HUES6 (cell line): ENCODE results near the gene MIB1.

Experiments used
- H3K27ac ChIP-seq: 2 replicates; pipeline ENCODE4 v1.7.0; 2013; ENCODE audit warnings: low read depth, mild to moderate bottlenecking, low read length, inconsistent platforms
- H3K27me3 ChIP-seq: 2 replicates; pipeline ENCODE4 v1.6.1; 2013; ENCODE audit warnings: low read length; ENCODE audit not compliant: control insufficient read depth, insufficient read depth
- H3K36me3 ChIP-seq: 2 replicates; pipeline ENCODE4 v1.6.1; 2013; ENCODE audit warnings: low read length; ENCODE audit not compliant: control insufficient read depth, insufficient read depth
- H3K4me1 ChIP-seq: 2 replicates; pipeline ENCODE4 v1.6.1; 2013; ENCODE audit warnings: low read length; ENCODE audit not compliant: control insufficient read depth, insufficient read depth
- H3K4me3 ChIP-seq: 2 replicates; pipeline ENCODE4 v1.5.1; 2013; ENCODE audit warnings: low read depth, low read length
- H3K9ac ChIP-seq: one replicate; pipeline ENCODE4 v1.6.1; 2013; ENCODE audit warnings: mild to moderate bottlenecking, low read length
- H3K9me3 ChIP-seq: 2 replicates; pipeline ENCODE4 v1.6.1; 2013; ENCODE audit warnings: low read depth, low read length; ENCODE audit not compliant: control insufficient read depth, insufficient read depth

Gene MIB1

GRCh38 chr18:21894619-21895367 lies 154.2 kb downstream of the MIB1 start:
- no peaks in the 10 kb centered on the region for H3K27me3 ChIP-seq
- H3K4me1 ChIP-seq: peaks cover 5% of the 10 kb centered on the region; the same call in 1 of the 2 replicates
- H3K9me3 ChIP-seq: no peaks in the 10 kb centered on the region

GRCh38 chr18:21896732-21897336 lies 156.2 kb downstream of the MIB1 start:
- H3K27me3 ChIP-seq: no peaks in the 10 kb centered on the region
- no peak overlapping the region for H3K9ac ChIP-seq
- H3K9me3 ChIP-seq: no peaks in the 10 kb centered on the region
- no peak overlapping the region for H3K27ac ChIP-seq
- H3K4me3 ChIP-seq: peak overlapping the region; percentile 32
- no peaks in the 10 kb centered on the region for H3K36me3 ChIP-seq
- H3K4me1 ChIP-seq: peaks cover 5% of the 10 kb centered on the region; the same call in 1 of the 2 replicates

More at GRCh38 chr18:21894619-21895367, 154.2 kb downstream of the MIB1 start:
- Histone ChIP-seq H3K36me3 (no peaks in the 10 kb centered on the region), H3K9ac (no peak overlapping the region), H3K4me3 (no peak overlapping the region), H3K27ac (no peak overlapping the region)

- no peaks in the 10 kb centered on the region for H3K27me3 ChIP-seq
Measured at GRCh38 chr18:21897811-21898210, 157.2 kb downstream of the MIB1 start.

GRCh38 chr18:21900605-21901352 lies 160.2 kb downstream of the MIB1 start:
- H3K4me1 ChIP-seq: peaks cover 5% of the 10 kb centered on the region; the same call in 1 of the 2 replicates
- H3K4me3 ChIP-seq: no peak overlapping the region
- H3K36me3 ChIP-seq: no peaks in the 10 kb centered on the region
- H3K27me3 ChIP-seq: no peaks in the 10 kb centered on the region
- H3K9ac ChIP-seq: no peak overlapping the region
- H3K9me3 ChIP-seq: no peaks in the 10 kb centered on the region
- no peak overlapping the region for H3K27ac ChIP-seq

More at GRCh38 chr18:21897811-21898210, 157.2 kb downstream of the MIB1 start:
- Histone ChIP-seq H3K4me1 (peaks cover 5% of the 10 kb centered on the region; the same call in 1 of the 2 replicates), H3K9ac (no peak overlapping the region), H3K9me3 (no peaks in the 10 kb centered on the region), H3K4me3 (no peak overlapping the region), H3K36me3 (no peaks in the 10 kb centered on the region), H3K27ac (no peak overlapping the region)

DNA sequence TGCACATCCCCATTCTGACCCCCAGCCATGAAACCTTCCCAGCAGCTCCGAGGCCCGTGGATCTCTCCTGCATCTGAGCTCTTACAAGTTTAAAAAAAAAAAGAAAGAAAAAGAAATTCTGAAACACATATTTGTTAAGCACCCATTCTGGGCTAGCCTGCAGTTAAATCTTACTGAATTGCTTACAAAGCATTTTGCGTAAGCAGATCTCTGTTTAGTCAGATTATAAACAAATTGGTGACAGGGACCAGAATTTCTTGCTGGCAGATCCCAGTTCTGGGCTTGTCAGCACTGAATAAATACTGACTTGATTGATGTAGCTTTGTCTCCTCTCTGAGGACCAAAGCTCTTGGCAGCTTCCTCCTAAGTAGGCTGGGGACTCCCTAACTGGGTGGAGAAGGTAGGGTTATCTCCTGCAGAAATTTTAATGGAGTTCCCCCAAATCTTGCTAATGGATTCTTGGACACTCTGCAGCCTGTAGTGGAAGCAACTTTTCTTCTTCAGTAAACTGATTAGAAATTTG lies 160.9 kb downstream of the MIB1 start:
- Histone ChIP-seq H3K4me3 (no peak overlapping the region), H3K27ac (no peak overlapping the region), H3K9ac (no peak overlapping the region), H3K27me3 (no peaks in the 10 kb centered on the region), H3K36me3 (no peaks in the 10 kb centered on the region), H3K9me3 (no peaks in the 10 kb centered on the region), H3K4me1 (peaks cover 5% of the 10 kb centered on the region; the same call in 1 of the 2 replicates)

DNA sequence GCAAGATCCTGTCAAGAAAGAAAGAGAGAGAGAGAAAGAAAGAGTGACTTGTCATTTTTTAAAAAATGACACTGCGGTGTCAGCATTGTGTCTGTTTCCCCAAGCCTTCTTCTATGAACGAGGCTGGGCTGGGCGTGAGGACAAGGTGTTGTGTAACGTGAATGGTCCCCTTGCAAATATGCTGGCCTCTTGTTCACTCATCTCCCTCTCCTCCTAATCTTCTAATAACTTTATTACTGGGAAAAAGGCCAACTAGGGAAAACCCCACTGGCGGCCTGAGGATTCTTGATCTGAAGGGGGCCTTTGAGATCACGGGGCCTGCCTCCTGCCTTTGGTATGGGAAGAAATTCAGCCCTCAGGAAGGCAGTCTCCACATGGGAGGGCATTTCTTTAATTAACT lies 163.1 kb downstream of the MIB1 start:
- Histone ChIP-seq H3K27ac (no peak overlapping the region), H3K9me3 (no peaks in the 10 kb centered on the region), H3K4me3 (no peak overlapping the region), H3K4me1 (no peaks in the 10 kb centered on the region), H3K9ac (no peak overlapping the region), H3K36me3 (no peaks in the 10 kb centered on the region), H3K27me3 (peaks cover under 1% of the 10 kb centered on the region; the same call in 1 of the 2 replicates)

GRCh38 chr18:21904856-21905255 lies 164.3 kb downstream of the MIB1 start:
- no peak overlapping the region for H3K27ac ChIP-seq
- H3K9me3 ChIP-seq: no peaks in the 10 kb centered on the region
- no peak overlapping the region for H3K4me3 ChIP-seq

DNA sequence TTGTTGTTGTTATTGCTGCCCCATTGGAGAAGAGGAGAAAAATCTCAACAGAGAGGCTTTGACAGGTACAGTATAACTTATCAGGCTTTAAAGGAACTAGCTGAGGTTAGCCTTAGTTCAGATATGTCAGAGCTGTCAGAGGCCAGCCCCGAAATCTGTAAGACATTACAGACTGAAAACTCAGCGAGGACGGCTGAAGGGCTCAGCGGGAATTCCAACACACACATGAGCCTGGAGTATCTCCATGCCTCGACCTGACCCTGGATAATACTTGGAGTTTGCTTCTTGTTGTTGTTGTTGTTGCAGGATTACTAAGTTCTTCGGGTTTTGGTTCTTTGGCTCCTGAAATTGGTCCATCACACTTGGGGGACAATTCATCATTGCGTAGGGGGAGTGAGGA lies 166.9 kb downstream of the MIB1 start:
- Histone ChIP-seq H3K4me3 (no peak overlapping the region), H3K9ac (no peak overlapping the region)

More at GRCh38 chr18:21904856-21905255, 164.3 kb downstream of the MIB1 start:
- H3K9ac ChIP-seq: no peak overlapping the region
- no peaks in the 10 kb centered on the region for H3K4me1 ChIP-seq
- H3K27me3 ChIP-seq: peaks cover 11% of the 10 kb centered on the region
- H3K36me3 ChIP-seq: no peaks in the 10 kb centered on the region

GRCh38 chr18:21908711-21909110 lies 168.1 kb downstream of the MIB1 start:
- no peak overlapping the region for H3K27ac ChIP-seq
- peaks cover 10% of the 10 kb centered on the region; the same call in 1 of the 2 replicates for H3K4me1 ChIP-seq
- H3K27me3 ChIP-seq: peaks cover 34% of the 10 kb centered on the region
- H3K9ac ChIP-seq: no peak overlapping the region
- no peaks in the 10 kb centered on the region for H3K36me3 ChIP-seq
- H3K4me3 ChIP-seq: no peak overlapping the region
- no peaks in the 10 kb centered on the region for H3K9me3 ChIP-seq

More for the DNA sequence above, 166.9 kb downstream of the MIB1 start:
- Histone ChIP-seq H3K9me3 (no peaks in the 10 kb centered on the region), H3K4me1 (peaks cover 6% of the 10 kb centered on the region; the same call in 1 of the 2 replicates), H3K27me3 (peaks cover 34% of the 10 kb centered on the region), H3K36me3 (no peaks in the 10 kb centered on the region), H3K27ac (no peak overlapping the region)

DNA sequence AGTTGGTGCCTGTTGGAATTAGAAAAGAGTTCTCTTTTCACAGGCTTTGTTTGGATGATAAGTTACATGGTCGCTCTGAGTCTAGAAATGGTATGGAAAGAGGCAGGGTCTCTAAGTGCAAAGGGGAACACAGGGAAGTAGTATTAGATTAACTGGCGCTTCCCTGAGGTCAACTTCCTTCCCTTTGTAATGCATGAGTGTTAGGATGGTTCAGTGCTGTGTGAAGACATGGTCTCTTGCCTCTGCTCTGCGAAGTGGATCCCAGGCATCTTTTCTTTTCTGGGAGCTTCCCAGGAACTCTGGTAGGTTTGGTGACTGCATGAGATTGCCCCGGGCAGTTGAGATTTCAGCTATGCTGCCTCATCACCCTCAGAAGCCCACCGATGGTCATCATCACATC lies 170.3 kb downstream of the MIB1 start:
- Histone ChIP-seq H3K4me3 (no peak overlapping the region), H3K9ac (no peak overlapping the region), H3K27me3 (peaks cover 34% of the 10 kb centered on the region), H3K27ac (no peak overlapping the region), H3K36me3 (no peaks in the 10 kb centered on the region), H3K9me3 (no peaks in the 10 kb centered on the region), H3K4me1 (peaks cover 10% of the 10 kb centered on the region; the same call in 1 of the 2 replicates)
